Stimulated activated CD8-positive, alpha-beta memory T cell treated with anti-CD3 and anti-CD28 coated beads, Interleukin-7, amount 100 ng/mL, for 4 hours (primary cell): ENCODE measurements around the gene RANBP17.
"Not testable (repeated sequence)": the region's sequence is repeated elsewhere in the genome, so short reads cannot be mapped to it uniquely, and the experiment has no call there.

ENCODE experiments used
- DNase-seq, 2 donors: peaks; one replicate each; pipeline ENCODE4 v3.0.0-alpha.2; 2020; ENCODE audit warnings: low read depth in 2 of 2

Gene RANBP17

GRCh38 chr5:171297941-171298340 is 436.1 kb downstream of the RANBP17 start:
- DNase-seq, result not testable (repeated sequence)

- DNase-seq, result no peak
These were observed 437.4 kb downstream of the RANBP17 start for GRCh38 chr5:171299228-171299627.

- DNase-seq, result no peak
These were observed 438.0 kb downstream of the RANBP17 start for GRCh38 chr5:171299851-171300250.

- DNase-seq, result no peak
These were observed 438.5 kb downstream of the RANBP17 start for GRCh38 chr5:171300358-171300757.

GRCh38 chr5:171306166-171306565 is 444.3 kb downstream of the RANBP17 start:
- DNase-seq, result no peak

- DNase-seq, result no peak
These were observed 445.2 kb downstream of the RANBP17 start for GRCh38 chr5:171306781-171307591.

GRCh38 chr5:171307789-171308452 is 446.1 kb downstream of the RANBP17 start:
- DNase-seq, result no peak

GRCh38 chr5:171308453-171309275 is 446.8 kb downstream of the RANBP17 start, which contains the start of gene TLX3:
TSS of gene TLX3 (plus strand) at chr5:171309248. CDS start at chr5:171309366, 118 bp downstream.
- no peak for DNase-seq

GRCh38 chr5:171309276-171310211 is 447.7 kb downstream of the RANBP17 start:
- DNase-seq, result no peak

GRCh38 chr5:171310212-171310818 is 448.5 kb downstream of the RANBP17 start:
- no peak for DNase-seq

GRCh38 chr5:171310819-171311321 is 449.1 kb downstream of the RANBP17 start:
- no peak for DNase-seq

- no peak for DNase-seq
These were observed 449.7 kb downstream of the RANBP17 start for GRCh38 chr5:171311322-171312077.

GRCh38 chr5:171312129-171312974 is 450.5 kb downstream of the RANBP17 start:
- DNase-seq, result no peak

GRCh38 chr5:171313481-171314206 is 451.8 kb downstream of the RANBP17 start:
- DNase-seq, result no peak

- DNase-seq, result no peak
These were observed 453.0 kb downstream of the RANBP17 start for GRCh38 chr5:171314728-171315385.

- no peak for DNase-seq
These were observed 453.6 kb downstream of the RANBP17 start for GRCh38 chr5:171315386-171315891.

GRCh38 chr5:171315925-171316257 is 454.1 kb downstream of the RANBP17 start:
- no peak for DNase-seq
